ENCODE results near the gene COX7A2L.

DNA sequence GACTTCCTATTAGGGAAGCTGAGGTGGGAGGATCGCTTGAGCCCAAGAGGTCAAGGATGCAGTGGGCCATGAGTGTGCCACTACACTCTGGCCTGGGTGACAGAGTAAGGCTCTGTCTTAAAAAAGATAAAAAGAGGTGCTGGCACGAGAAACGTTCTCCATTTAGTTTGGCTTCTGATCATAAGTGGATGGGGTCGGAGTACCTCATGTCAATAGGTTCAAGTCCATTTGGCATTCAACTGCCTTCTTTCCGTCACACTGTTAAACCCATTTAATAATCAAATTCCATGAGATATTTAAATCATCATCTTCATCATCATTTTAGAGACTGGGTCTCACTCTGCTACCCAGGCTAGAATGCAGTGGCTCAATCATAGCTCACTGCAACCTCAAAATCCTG is 9.2 kb downstream of the COX7A2L start:
- TF ChIP-seq POLR2A (IDR thresholded peaks at IDR 0.05) (no peak), CTCF (IDR thresholded peaks at IDR 0.05) (no peak), EP300 (IDR thresholded peaks at IDR 0.05) (no peak)
